Lower lobe of right lung (tissue), 2 donors: Measurements from ENCODE around the gene FLAD1. TPM values are rescaled to one million over a fixed set of nuclear protein-coding genes. Genes with fewer than 3 reads are reported as not detected.

Experiments
- ATAC-seq, 2 donors: fragments of 200-7000 bp; cut with Tn5 transposase; one replicate each; pipeline ENCODE4 v1.9.1; 2020 to 2022; ENCODE audit warnings: mild to moderate bottlenecking in 2 of 2, moderate library complexity in 2 of 2
- DNase-seq: peaks from one replicate; pipeline ENCODE4 v3.0.0-alpha.2; 2020
- H3K27ac ChIP-seq: fragments of 200-600 bp; one replicate; pipeline ENCODE4 v1.8.0; 2022
- H3K27me3 ChIP-seq: fragments of 200-600 bp; one replicate; pipeline ENCODE4 v1.8.0; 2022; ENCODE audit warnings: low read depth
- H3K36me3 ChIP-seq: fragments of 200-600 bp; one replicate; pipeline ENCODE4 v1.8.0; 2022; ENCODE audit warnings: mild to moderate bottlenecking
- H3K4me1 ChIP-seq: fragments of 200-600 bp; one replicate; pipeline ENCODE4 v1.8.0; 2022
- H3K4me3 ChIP-seq: fragments of 200-600 bp; one replicate; pipeline ENCODE4 v1.8.0; 2022; ENCODE audit warnings: mild to moderate bottlenecking
- H3K9me3 ChIP-seq: fragments of 200-600 bp; one replicate; pipeline ENCODE4 v1.8.0; 2022
- intact Hi-C: fragments of 100-400 bp; cut with DNase I; formaldehyde crosslinking; loops from one replicate; pipeline ENCODE4 v1.11.0; 2022
- total RNA-seq: library from RNA; stranded (reverse); fragmentation: NEBNext Ultra II Directional; extraction: Animal tissue kit (Norgen Biotek cat#: 25700); gene quantifications from one replicate; pipeline ENCODE4 v1.2.1, GENCODE V29; 2021
- TF ChIP-seq, protein P1 (sequence below): fragments of 200-600 bp; IDR thresholded peaks from one replicate; pipeline ENCODE4 v1.8.0; 2022; ENCODE audit warnings: antibody characterized with exemption, mild to moderate bottlenecking
- donor health status: DM: no; HTN: yes; CAD: no; lungs with severe emphysema.

The FLAD1 gene
- total RNA-seq, 1 donor from 2014 or later: 31.9 TPM

DNA sequence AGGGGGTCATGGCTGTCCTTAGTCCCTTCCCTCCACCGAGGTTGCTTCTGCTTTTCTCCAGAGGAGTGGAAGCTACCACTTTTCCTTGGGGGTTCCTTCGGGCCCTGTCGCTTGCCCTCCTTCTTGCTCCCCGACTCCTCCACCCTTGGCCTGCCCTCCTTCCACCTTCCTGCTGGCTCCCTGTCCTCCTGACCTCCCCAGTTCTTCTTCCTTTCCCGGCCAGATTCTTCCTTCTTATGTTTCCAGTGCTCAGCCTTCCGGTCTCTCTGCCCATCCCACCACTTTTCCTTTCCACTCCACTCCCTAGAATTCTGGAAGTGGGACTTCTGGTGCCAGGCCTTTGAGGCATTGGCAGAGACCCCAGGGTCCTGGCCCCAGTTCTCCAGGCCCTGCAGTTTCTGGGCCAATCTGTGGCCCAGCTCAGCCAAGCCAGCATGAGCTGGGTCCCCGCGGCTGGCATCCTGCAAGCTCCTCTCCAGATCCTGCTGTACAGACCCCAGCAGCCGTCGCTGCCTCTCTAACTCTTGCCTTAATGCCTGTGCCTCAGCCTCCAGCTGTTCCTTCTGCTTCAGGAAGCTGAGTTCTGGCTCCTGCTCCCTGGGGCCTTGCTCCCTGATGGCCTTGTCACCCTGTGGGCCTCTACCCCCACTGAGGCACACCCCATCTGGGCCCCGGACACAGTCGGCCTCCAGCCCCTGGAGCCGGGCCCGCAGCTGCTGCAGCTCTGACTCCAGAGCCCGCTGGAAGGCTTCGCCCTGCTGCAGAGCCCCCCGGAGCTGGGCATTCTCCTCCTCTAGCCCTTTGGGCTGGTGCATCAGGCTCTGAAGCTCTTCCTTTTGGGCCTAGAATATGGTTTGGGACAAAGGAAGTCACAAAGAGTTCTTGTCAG is 36.9 kb upstream of the FLAD1 start:
- Histone ChIP-seq H3K27ac (no peak overlapping the region), H3K9me3 (no peaks in the 10 kb centered on the region), H3K4me1 (peaks cover 31% of the 10 kb centered on the region), H3K36me3 (peaks cover 54% of the 10 kb centered on the region), H3K4me3 (no peak overlapping the region), H3K27me3 (no peaks in the 10 kb centered on the region)
- DNase-seq: no peak
- TF ChIP-seq, protein P1, sequence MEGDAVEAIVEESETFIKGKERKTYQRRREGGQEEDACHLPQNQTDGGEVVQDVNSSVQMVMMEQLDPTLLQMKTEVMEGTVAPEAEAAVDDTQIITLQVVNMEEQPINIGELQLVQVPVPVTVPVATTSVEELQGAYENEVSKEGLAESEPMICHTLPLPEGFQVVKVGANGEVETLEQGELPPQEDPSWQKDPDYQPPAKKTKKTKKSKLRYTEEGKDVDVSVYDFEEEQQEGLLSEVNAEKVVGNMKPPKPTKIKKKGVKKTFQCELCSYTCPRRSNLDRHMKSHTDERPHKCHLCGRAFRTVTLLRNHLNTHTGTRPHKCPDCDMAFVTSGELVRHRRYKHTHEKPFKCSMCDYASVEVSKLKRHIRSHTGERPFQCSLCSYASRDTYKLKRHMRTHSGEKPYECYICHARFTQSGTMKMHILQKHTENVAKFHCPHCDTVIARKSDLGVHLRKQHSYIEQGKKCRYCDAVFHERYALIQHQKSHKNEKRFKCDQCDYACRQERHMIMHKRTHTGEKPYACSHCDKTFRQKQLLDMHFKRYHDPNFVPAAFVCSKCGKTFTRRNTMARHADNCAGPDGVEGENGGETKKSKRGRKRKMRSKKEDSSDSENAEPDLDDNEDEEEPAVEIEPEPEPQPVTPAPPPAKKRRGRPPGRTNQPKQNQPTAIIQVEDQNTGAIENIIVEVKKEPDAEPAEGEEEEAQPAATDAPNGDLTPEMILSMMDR: no peak
- ATAC-seq: no peak
- intact Hi-C loops: no loop called here

DNA sequence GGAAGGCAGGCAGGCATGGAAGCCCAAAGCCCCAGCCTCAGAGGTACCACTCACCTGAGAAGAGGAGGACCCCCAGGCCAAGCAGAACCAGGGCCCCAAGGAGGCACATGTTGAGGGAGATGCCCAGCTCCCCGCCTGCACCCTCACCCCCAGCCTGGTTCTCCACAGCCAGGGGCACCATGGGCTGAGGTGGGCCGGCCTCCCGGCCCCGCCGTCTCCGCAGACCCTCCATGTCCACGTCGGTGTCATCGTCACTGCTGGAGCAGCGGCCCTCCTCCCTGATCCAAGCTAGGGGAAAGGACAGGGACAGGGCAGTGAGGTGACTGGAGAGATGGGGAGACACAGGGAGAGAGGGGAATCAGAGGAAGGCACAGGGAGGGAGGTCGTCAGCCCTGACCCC is 35.1 kb upstream of the FLAD1 start:
- intact Hi-C loops: no loop called here
- Histone ChIP-seq H3K9me3 (no peaks in the 10 kb centered on the region), H3K27me3 (no peaks in the 10 kb centered on the region), H3K27ac (no peak overlapping the region), H3K4me1 (peaks cover 22% of the 10 kb centered on the region), H3K4me3 (no peak overlapping the region), H3K36me3 (peaks cover 59% of the 10 kb centered on the region)
- no peak for ATAC-seq
- DNase-seq: no peak
- TF ChIP-seq, protein P1: no peak

DNA sequence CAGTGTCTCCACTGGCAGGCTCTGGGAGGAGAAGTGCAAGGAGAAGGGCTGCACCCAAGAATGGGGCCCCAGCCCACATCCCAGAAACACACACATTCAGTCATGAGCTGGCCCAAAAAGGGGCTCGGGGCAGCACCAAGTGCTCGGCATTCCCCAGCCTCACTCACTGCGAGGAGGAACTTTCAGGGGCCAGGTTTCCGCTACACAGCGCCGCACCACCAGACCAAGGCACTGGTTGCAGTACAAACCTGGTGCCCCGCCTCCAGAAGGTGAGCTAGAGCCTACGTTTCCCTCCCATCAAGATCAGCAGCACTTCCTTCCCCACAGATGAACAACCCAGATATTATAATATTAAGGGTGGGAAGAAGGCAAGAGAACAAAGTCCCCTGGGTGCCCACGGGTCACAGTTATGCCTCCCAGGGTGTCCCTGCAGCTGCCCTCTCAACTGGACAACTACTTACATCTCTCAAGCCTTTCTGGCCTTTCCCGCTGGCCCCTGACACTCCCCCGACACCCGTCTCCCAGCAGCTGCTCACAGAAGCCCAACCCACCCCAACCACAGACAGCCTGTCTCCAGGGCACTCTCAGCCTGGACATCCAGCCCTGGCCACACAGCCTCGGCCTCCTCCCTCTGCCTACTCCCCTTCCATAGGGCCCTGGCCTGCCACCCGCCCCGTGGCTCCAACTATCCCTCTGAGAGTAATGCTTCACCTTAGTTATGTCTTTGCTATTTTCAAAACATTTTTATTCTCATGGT is 31.1 kb upstream of the FLAD1 start:
- Histone ChIP-seq H3K27me3 (no peaks in the 10 kb centered on the region), H3K36me3 (peaks cover 37% of the 10 kb centered on the region), H3K4me1 (peaks cover 39% of the 10 kb centered on the region), H3K4me3 (no peak overlapping the region), H3K9me3 (no peaks in the 10 kb centered on the region), H3K27ac (no peak overlapping the region)
- ATAC-seq (no peak), DNase-seq (no peak)
- TF ChIP-seq, protein P1: no peak
- intact Hi-C loops: no loop called here

DNA sequence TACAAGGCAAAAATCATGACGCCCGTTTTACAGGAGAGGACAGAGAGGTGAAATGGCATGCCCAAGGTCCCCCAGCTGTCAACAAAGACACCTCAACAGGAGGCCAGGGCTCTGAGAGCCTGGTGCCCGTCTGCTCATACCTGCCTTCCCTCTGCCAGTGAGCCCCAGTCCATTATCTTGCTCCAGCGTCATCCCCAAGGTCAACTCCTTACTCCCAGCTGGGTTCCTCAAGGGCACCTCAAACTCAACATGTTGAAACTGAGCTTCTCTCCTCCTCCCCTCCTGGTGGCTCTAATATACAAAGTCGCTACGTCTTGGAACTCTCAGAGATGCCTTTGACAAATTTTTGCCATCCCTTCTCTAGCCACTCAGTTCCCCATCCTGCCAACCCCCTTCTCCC is 30.5 kb upstream of the FLAD1 start:
- TF ChIP-seq, protein P1: no peak
- Histone ChIP-seq H3K4me1 (peaks cover 39% of the 10 kb centered on the region), H3K4me3 (no peak overlapping the region), H3K27ac (no peak overlapping the region), H3K9me3 (no peaks in the 10 kb centered on the region), H3K27me3 (no peaks in the 10 kb centered on the region), H3K36me3 (peaks cover 32% of the 10 kb centered on the region)
- DNase-seq: no peak
- intact Hi-C loops: no loop called here
- ATAC-seq: no peak

DNA sequence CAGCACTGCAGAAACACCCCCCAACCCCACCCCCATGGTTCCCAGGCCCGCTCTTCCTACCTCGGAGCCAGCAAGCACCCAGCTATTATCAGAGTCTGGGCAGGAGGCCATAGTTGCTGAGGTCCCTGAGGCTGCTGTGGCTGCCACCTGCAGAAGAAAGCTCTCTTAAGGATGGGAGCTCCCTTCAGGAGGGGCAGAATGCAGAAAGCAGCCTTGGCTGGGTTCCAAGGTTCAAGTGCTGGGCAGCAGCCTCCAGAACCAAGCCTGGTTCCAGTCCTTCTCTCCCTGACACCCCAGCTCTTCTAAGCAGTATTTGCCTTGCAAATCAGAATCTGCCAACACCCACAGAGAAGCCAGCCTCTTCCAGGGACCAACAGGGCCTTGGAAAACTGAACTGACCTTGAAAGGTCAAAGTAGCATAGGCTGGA is 29.5 kb upstream of the FLAD1 start:
- Histone ChIP-seq H3K4me3 (no peak overlapping the region), H3K27me3 (no peaks in the 10 kb centered on the region), H3K36me3 (peaks cover 27% of the 10 kb centered on the region), H3K4me1 (peaks cover 39% of the 10 kb centered on the region), H3K9me3 (no peaks in the 10 kb centered on the region), H3K27ac (no peak overlapping the region)
- intact Hi-C loops: no loop called here
- ATAC-seq: no peak
- TF ChIP-seq, protein P1: no peak
- DNase-seq: no peak
